K562 (cell line): ENCODE results near the gene ARHGAP12. TPM values are rescaled to one million over a fixed set of nuclear protein-coding genes. Genes with fewer than 3 reads are reported as not detected.

Source experiments
- ATAC-seq: fragments of 200-7000 bp; cut with Tn5 transposase; 3 replicates; pipeline ENCODE4 v1.9.1; 2020; ENCODE audit warnings: moderate library complexity
- BruUV-seq: library from RNA; stranded (reverse); fragments of 400-500 nt; replicated peaks from 2 replicates; lab custom pipeline; 2021; lab: Mats Ljungman, UMichigan
- CTCF ChIA-PET: fragments of 300-600 bp; formaldehyde crosslinking; extraction: SDS; loops from one replicate; lab custom pipeline; 2021; ENCODE audit warnings: low intra/inter-chr PET ratio; lab: Yijun Ruan, JAX
- POLR2A ChIA-PET: fragments of 300-600, 350-650 bp; sonication (Branson Sonifier 250); formaldehyde crosslinking; extraction: SDS; loops from one replicate; lab custom pipeline; 2021; ENCODE audit warnings: antibody characterized with exemption, inconsistent platforms; lab: Yijun Ruan, JAX
- DNase-seq, 4 experiments: peaks; one replicate each; pipeline versions ENCODE4 v3.0.0 to v3.0.0-alpha.2; 2011 to 2018; ENCODE audit warnings: low spot score in 3 of 4, mixed read lengths in 3 of 4; ENCODE audit errors: extremely low read depth in 1 of 4
- FAIRE-seq: peaks from 2 replicates; lab custom pipeline; 2011; peaks lifted over from hg19 to GRCh38; lab: Jason Lieb, UNC
- H2AFZ ChIP-seq: 2 replicates; pipeline ENCODE4 v1.6.0; 2011; ENCODE audit warnings: low read depth, low read length, control low read depth, inconsistent platforms
- H3K27ac ChIP-seq: fragments of 200-600 bp; 3 replicates; pipeline ENCODE4 v1.8.0; 2011; ENCODE audit warnings: low read depth, mild to moderate bottlenecking, control low read depth, inconsistent platforms, low read length, moderate library complexity, mixed read lengths; ENCODE audit errors: extremely low read depth
- H3K27me3 ChIP-seq, 2 experiments: fragments of 300-600 bp in 1 of 2; 2 replicates in 1 of 2; 3 replicates in 1 of 2; pipeline versions ENCODE4 v1.6.0 to v1.8.0; 2011; ENCODE audit warnings: inconsistent platforms in 2 of 2, low read length in 2 of 2, mild to moderate bottlenecking in 1 of 2, mixed read lengths in 1 of 2, moderate library complexity in 1 of 2; ENCODE audit not compliant: control insufficient read depth in 2 of 2, insufficient read depth in 2 of 2
- H3K36me3 ChIP-seq: fragments of 300-600 bp; 3 replicates; pipeline ENCODE4 v1.8.0; 2011; ENCODE audit warnings: mild to moderate bottlenecking, low read length, inconsistent platforms; ENCODE audit not compliant: control insufficient read depth, insufficient read depth
- H3K4me1 ChIP-seq, 2 experiments: fragments of 200-600 bp in 1 of 2; replicated peaks in 1 of 2; 2 replicates in 1 of 2; 3 replicates in 1 of 2; pipeline versions ENCODE4 v1.5.1 to v1.8.0; 2011; ENCODE audit warnings: inconsistent platforms in 2 of 2, low read length in 2 of 2, mild to moderate bottlenecking in 1 of 2, mixed read lengths in 1 of 2, moderate library complexity in 1 of 2; ENCODE audit not compliant: control insufficient read depth in 2 of 2, insufficient read depth in 2 of 2
- H3K4me2 ChIP-seq: 2 replicates; pipeline ENCODE4 v1.6.1; 2011; ENCODE audit warnings: low read length, control low read depth, inconsistent platforms, mixed read lengths; ENCODE audit not compliant: insufficient read depth
- H3K4me3 ChIP-seq: fragments of 200-600 bp; sonication (generic), shearing (Covaris generic); 2 replicates; pipeline ENCODE4 v1.5.1; 2016; ENCODE audit warnings: control low read depth, inconsistent platforms
- H3K79me2 ChIP-seq: fragments of 200-600 bp; 3 replicates; pipeline ENCODE4 v1.8.0; 2011; ENCODE audit warnings: low read length, inconsistent platforms; ENCODE audit not compliant: control insufficient read depth, insufficient read depth
- H3K9ac ChIP-seq, 2 experiments: 2 replicates each; pipeline versions ENCODE4 v1.6.0 to v1.6.1; 2011; ENCODE audit warnings: low read depth in 2 of 2, low read length in 2 of 2, control low read depth in 1 of 2, inconsistent platforms in 1 of 2, mild to moderate bottlenecking in 1 of 2, mixed read lengths in 1 of 2; ENCODE audit not compliant: insufficient read depth in 1 of 2
- H3K9me1 ChIP-seq: one replicate; pipeline ENCODE4 v1.6.0; 2011; ENCODE audit warnings: inconsistent platforms, mild to moderate bottlenecking, low read length, moderate library complexity; ENCODE audit not compliant: control insufficient read depth, insufficient read depth
- H3K9me3 ChIP-seq: replicated peaks from 2 replicates; pipeline ENCODE4 v1.5.1; 2011; ENCODE audit warnings: low read depth, low read length, inconsistent platforms; ENCODE audit not compliant: control insufficient read depth, insufficient read depth
- H4K20me1 ChIP-seq: replicated peaks from 2 replicates; pipeline ENCODE4 v1.6.1; 2011; ENCODE audit warnings: low read length, inconsistent platforms, mixed read lengths; ENCODE audit not compliant: control insufficient read depth, insufficient read depth
- CBFA2T3 ChIP-seq: fragments of 450-650 bp; IDR thresholded peaks from 2 replicates; pipeline ENCODE4 v1.6.1; 2017
- CHCHD3 ChIP-seq: fragments of 250-450 bp; sonication (Bioruptor Pico); IDR thresholded peaks from 2 replicates; pipeline ENCODE4 v2.1.2; 2022; ENCODE audit warnings: mild to moderate bottlenecking
- ETV5 ChIP-seq: sonication (generic); formaldehyde crosslinking; IDR thresholded peaks from 2 replicates; pipeline ENCODE4 v1.4.0; 2020; ENCODE audit warnings: low read depth, mild to moderate bottlenecking, missing genetic modification reagents
- GATA2 ChIP-seq: sonication (generic); formaldehyde crosslinking; IDR thresholded peaks from 2 replicates; pipeline ENCODE4 v1.4.0; 2020; ENCODE audit warnings: mild to moderate bottlenecking, missing genetic modification reagents
- HNRNPK ChIP-seq: fragments of 200-400 bp; formaldehyde crosslinking; IDR thresholded peaks from one replicate; pipeline ENCODE4 v1.6.1; 2018; ENCODE audit warnings: mild to moderate bottlenecking, low read depth, low read length; ENCODE audit not compliant: poor library complexity, severe bottlenecking
- IFI16 ChIP-seq: fragments of 250-450 bp; sonication (Bioruptor Pico); IDR thresholded peaks from 2 replicates; pipeline ENCODE4 v2.1.2; 2022; ENCODE audit warnings: mild to moderate bottlenecking, inconsistent platforms
- NRF1 ChIP-seq, 2 experiments: fragments of 450-650 bp; IDR thresholded peaks in 1 of 2; conservative IDR thresholded peaks in 1 of 2; 2 replicates each; pipeline ENCODE4 v1.6.1; 2014; ENCODE audit warnings: mild to moderate bottlenecking in 2 of 2
- PCBP1 ChIP-seq: fragments of 200-400 bp; formaldehyde crosslinking; IDR thresholded peaks from 2 replicates; pipeline ENCODE4 v1.6.1; 2018; ENCODE audit warnings: mild to moderate bottlenecking, low read depth, low read length; ENCODE audit not compliant: poor library complexity, severe bottlenecking
- PCBP2 ChIP-seq: fragments of 200-400 bp; formaldehyde crosslinking; IDR thresholded peaks from 2 replicates; pipeline ENCODE4 v1.6.1; 2018; ENCODE audit warnings: low read length, low read depth, mild to moderate bottlenecking, moderate library complexity; ENCODE audit not compliant: poor library complexity, severe bottlenecking
- RNF2 ChIP-seq: sonication (generic); IDR thresholded peaks from 2 replicates; pipeline ENCODE4 v1.6.1; 2016
- TEAD2 ChIP-seq: fragments of 450-650 bp; IDR thresholded peaks from 2 replicates; pipeline ENCODE4 v1.6.1; 2016; ENCODE audit warnings: missing genetic modification characterization, control low read depth, missing compliant biosample characterization
- TRIM28 ChIP-seq: fragments of 450-650 bp; IDR thresholded peaks from 2 replicates; pipeline ENCODE4 v1.6.1; 2017
- XRCC5 ChIP-seq: fragments of 200-400 bp; formaldehyde crosslinking; IDR thresholded peaks from 2 replicates; pipeline ENCODE4 v1.6.1; 2017; ENCODE audit warnings: low read depth, mild to moderate bottlenecking, low read length
- ZNF436 ChIP-seq: fragments of 250-450, 450-650 bp; sonication (Bioruptor Pico); formaldehyde crosslinking; IDR thresholded peaks from 2 replicates; pipeline ENCODE4 v1.7.0; 2020; ENCODE audit warnings: mild to moderate bottlenecking
- WGBS: fragments of 100-300 bp; shearing (Covaris generic); methylation state at CpG from one replicate; pipeline ENCODE4 v1.1.6; 2016; ENCODE audit warnings: low coverage, mixed read lengths; ENCODE audit not compliant: insufficient coverage; ENCODE audit errors: missing lambda C conversion rate; 5-methylcytosine and 5-hydroxymethylcytosine counted together
- in situ Hi-C: fragments of 300-500 bp; cut with MboI; formaldehyde crosslinking; loops from 4 replicates; pipeline ENCODE4 v1.15.0; 2018; ENCODE audit warnings: inconsistent platforms, mixed read lengths
- intact Hi-C: fragments of 100-400 bp; cut with micrococcal nuclease; formaldehyde crosslinking; loops from 2 replicates; pipeline ENCODE4 v1.14.2; 2022
- polyA plus RNA-seq, 8 experiments: library from polyadenylated mRNA; depleted of rRNA in 4 of 8; stranded (reverse) in 5 of 8; unstranded in 3 of 8; fragments of >200 nt; fragmentation: Nextera tagmentation in 2 of 8; fragmentation: Illumina TruSeq in 1 of 8; extraction: Ambion mirVana in 2 of 8; extraction: Trizol in 1 of 8; gene quantifications; 2 replicates each; pipeline versions ENCODE4 v1.2.1 to v1.2.3, GENCODE V29; 2011 to 2014; ENCODE audit warnings: inconsistent platforms in 1 of 8, missing spikeins in 1 of 8
- total RNA-seq, 7 experiments: library from RNA; depleted of rRNA in 6 of 7; stranded (reverse); fragments of >200 nt in 6 of 7; fragmentation: Illumina TruSeq in 2 of 7; extraction: Trizol in 2 of 7; gene quantifications; 2 replicates each; pipeline versions ENCODE4 v1.2.1 to v1.2.3, GENCODE V29; 2011 to 2021; ENCODE audit warnings: low replicate concordance in 1 of 7

The ARHGAP12 gene
- total and polyA plus RNA-seq, 9 of the 15 experiments (the other 6 are each of a cell fraction or from before 2014, with no cell fraction given): 4.4 to 18.7 (median 10.1) TPM

GRCh38 chr10:31855033-31855432 lies 73.6 kb downstream of the ARHGAP12 start:
- in situ Hi-C loops: loop anchor here (5.0 kb wide), 1 partner anchor 152 kb away; no protein-coding TSS in a partner anchor
- 88% methylated on average over 2 of the region's 4 CpGs for WGBS
- TF ChIP-seq HNRNPK (peak; percentile 98), CHCHD3 (CRISPR knock-in tag) (no peak), XRCC5 (no peak), NRF1 (conservative IDR thresholded peaks at IDR 0.05 in 1 of 2, IDR thresholded peaks at IDR 0.05 in 1 of 2) (no peak), TRIM28 (no peak), CBFA2T3 (no peak), PCBP1 (peak; percentile 95), IFI16 (CRISPR knock-in tag) (no peak), ETV5 (CRISPR knock-in tag) (no peak), GATA2 (no peak), ZNF436 (CRISPR knock-in tag) (no peak), RNF2 (no peak), TEAD2 (no peak), PCBP2 (peak; percentile 98)
- FAIRE-seq (no peak), ATAC-seq (no peak), DNase-seq (no peak)
- H3K9ac ChIP-seq: no peak overlapping the region
- H3K4me3 ChIP-seq: no peak overlapping the region
- intact Hi-C loops: no loop called here
- H3K27ac ChIP-seq: no peak overlapping the region
- CTCF ChIA-PET: no interaction called here
- no peaks in the 10 kb centered on the region for H3K27me3 ChIP-seq
- H3K79me2 ChIP-seq: no peaks in the 10 kb centered on the region
- no peak overlapping the region for H3K4me2 ChIP-seq
- no peaks in the 10 kb centered on the region for H3K4me1 ChIP-seq
- POLR2A ChIA-PET: no interaction called here
- H2AFZ ChIP-seq: no peak overlapping the region
- H3K36me3 ChIP-seq: peaks cover under 1% of the 10 kb centered on the region; the same call in 1 of the 3 replicates
- no peaks in the 10 kb centered on the region for H3K9me1 ChIP-seq
- BruUV-seq: no TSS peak
- no peaks in the 10 kb centered on the region for H3K9me3 ChIP-seq
- no peaks in the 10 kb centered on the region for H4K20me1 ChIP-seq
